Smooth muscle cell (in vitro differentiated cells): ENCODE measurements around the gene INHBB. TPM values are rescaled to one million over a fixed set of nuclear protein-coding genes. Genes with fewer than 3 reads are reported as not detected.

Source experiments
- DNase-seq: peaks from one replicate; lab custom pipeline; 2025; ENCODE audit not compliant: unreplicated experiment; lab: John Stamatoyannopoulos, UW
- H2AFZ ChIP-seq: fragments of 200-600 bp; sonication (generic); 2 replicates; pipeline ENCODE4 v1.6.0; 2016; ENCODE audit warnings: antibody characterized with exemption, low read depth, mild to moderate bottlenecking
- H3F3A ChIP-seq: fragments of 200-600 bp; sonication (generic); 2 replicates; pipeline ENCODE4 v1.6.0; 2017; ENCODE audit warnings: antibody characterized with exemption, low read depth
- H3K27ac ChIP-seq: fragments of 200-600 bp; sonication (generic); 2 replicates; pipeline ENCODE4 v1.5.1; 2016; ENCODE audit warnings: low read depth, mild to moderate bottlenecking
- H3K27me3 ChIP-seq: fragments of 200-600 bp; sonication (generic); 2 replicates; pipeline ENCODE4 v1.6.1; 2016; ENCODE audit warnings: low read depth, mild to moderate bottlenecking
- H3K36me3 ChIP-seq: fragments of 200-600 bp; sonication (generic); 2 replicates; pipeline ENCODE4 v1.5.1; 2016; ENCODE audit warnings: low read depth
- H3K4me1 ChIP-seq: fragments of 200-600 bp; sonication (generic); 2 replicates; pipeline ENCODE4 v1.5.1; 2016; ENCODE audit warnings: low read depth
- H3K4me2 ChIP-seq: fragments of 200-600 bp; sonication (generic); 2 replicates; pipeline ENCODE4 v1.6.0; 2016; ENCODE audit warnings: mild to moderate bottlenecking
- H3K4me3 ChIP-seq: fragments of 200-600 bp; sonication (generic); 2 replicates; pipeline ENCODE4 v1.5.1; 2016; ENCODE audit warnings: mild to moderate bottlenecking
- H3K79me2 ChIP-seq: fragments of 200-600 bp; sonication (generic); 2 replicates; pipeline ENCODE4 v1.6.0; 2016; ENCODE audit warnings: low read depth, mild to moderate bottlenecking
- H3K9ac ChIP-seq: fragments of 200-600 bp; sonication (generic); 2 replicates; pipeline ENCODE4 v1.6.0; 2016; ENCODE audit warnings: low read depth
- H3K9me3 ChIP-seq: fragments of 200-600 bp; sonication (generic); replicated peaks from 2 replicates; pipeline ENCODE4 v1.5.1; 2016; ENCODE audit warnings: low read depth
- H4K20me1 ChIP-seq: fragments of 200-600 bp; sonication (generic); 2 replicates; pipeline ENCODE4 v1.6.0; 2016; ENCODE audit warnings: low read depth
- CTCF ChIP-seq: fragments of 200-600 bp; sonication (generic); IDR thresholded peaks from 2 replicates; pipeline ENCODE4 v1.5.1; 2017; ENCODE audit warnings: borderline replicate concordance, mild to moderate bottlenecking, antibody characterized with exemption; ENCODE audit not compliant: insufficient read depth, poor library complexity, severe bottlenecking
- WGBS: methylation state at CpG from one replicate; pipeline ENCODE4 v1.1.7; 2016; ENCODE audit warnings: low lambda C conversion rate; 5-methylcytosine and 5-hydroxymethylcytosine counted together
- polyA plus RNA-seq: library from polyadenylated mRNA; unstranded; fragments of >200 nt; fragmentation: Nextera tagmentation; extraction: Ambion mirVana; gene quantifications from 2 replicates; pipeline ENCODE4 v1.2.1, GENCODE V29; 2016
- total RNA-seq: library from RNA; depleted of rRNA; stranded (reverse); fragments of >200 nt; gene quantifications from 2 replicates; pipeline ENCODE4 v1.2.3, GENCODE V29; 2014

Gene INHBB
- total and polyA plus RNA-seq, 2 experiments from 2014 or later = 0.06 to 0.09 TPM

GRCh38 chr2:120312860-120313694 is 32.9 kb upstream of the INHBB start:
- Histone ChIP-seq H3K27ac (no peak overlapping the region), H3K27me3 (no peaks in the 10 kb centered on the region), H3K9me3 (no peaks in the 10 kb centered on the region), H4K20me1 (no peaks in the 10 kb centered on the region), H3K4me1 (no peaks in the 10 kb centered on the region), H2AFZ (peak overlapping the region; percentile 82), H3K9ac (no peak overlapping the region), H3K4me3 (peak overlapping the region; percentile 52), H3K79me2 (no peaks in the 10 kb centered on the region), H3K4me2 (peak overlapping the region; percentile 93), H3F3A (peaks cover 3% of the 10 kb centered on the region), H3K36me3 (no peaks in the 10 kb centered on the region)
- peak; percentile 39 for DNase-seq
- 19% methylated on average over 38 of the region's 38 CpGs for WGBS
- TF ChIP-seq CTCF = peak; percentile 93

DNA sequence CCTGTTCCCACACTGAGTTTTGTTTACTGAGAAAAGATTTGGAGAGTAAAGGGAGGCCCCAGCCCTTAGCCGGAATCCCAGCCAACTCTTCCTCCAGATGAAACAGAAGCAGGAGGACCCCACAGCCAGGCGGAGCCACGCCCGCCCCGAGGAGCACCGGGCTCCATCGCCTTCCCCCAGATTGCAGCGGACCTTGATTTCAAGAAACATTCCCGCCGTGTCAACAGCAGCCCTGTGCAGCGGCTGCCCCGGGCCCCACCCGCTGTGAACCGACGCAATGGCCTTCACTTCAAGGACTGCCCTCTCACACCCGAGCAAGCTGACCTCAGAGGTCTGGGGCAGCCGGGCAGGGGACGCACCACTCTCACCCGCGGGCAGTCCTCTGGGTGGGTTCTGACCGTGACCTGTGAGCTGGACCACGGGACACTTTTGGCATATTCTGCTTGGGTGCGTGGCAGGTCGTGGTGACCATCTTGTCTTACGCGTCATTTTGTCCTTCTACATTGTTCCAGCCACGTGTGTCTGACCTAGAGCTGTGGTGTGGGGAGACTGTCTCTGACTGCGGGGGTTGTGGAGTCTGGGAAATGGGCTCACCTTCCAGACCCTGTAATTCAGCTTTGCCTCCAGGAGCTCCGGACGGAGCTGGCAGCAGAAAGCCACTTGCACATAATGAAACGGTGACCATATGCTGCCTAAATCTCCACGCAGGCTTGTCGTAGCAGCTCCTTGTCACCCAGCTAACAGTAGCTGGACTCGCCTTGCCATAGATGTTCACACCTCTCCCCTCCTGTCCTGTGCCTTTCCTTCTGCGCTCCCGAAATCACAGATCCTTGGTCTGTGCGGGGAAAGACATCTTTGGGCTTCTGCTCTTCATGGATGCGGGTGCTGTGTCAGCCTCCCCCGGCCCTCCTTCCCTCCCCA is 32.0 kb upstream of the INHBB start:
- Histone ChIP-seq H4K20me1 (no peaks in the 10 kb centered on the region), H3K9me3 (no peaks in the 10 kb centered on the region), H3K27me3 (no peaks in the 10 kb centered on the region), H3F3A (peaks cover 3% of the 10 kb centered on the region), H3K4me3 (peak overlapping the region; percentile 52), H3K4me2 (peak overlapping the region; percentile 93), H3K9ac (no peak overlapping the region), H3K27ac (no peak overlapping the region), H2AFZ (peak overlapping the region; percentile 82), H3K79me2 (no peaks in the 10 kb centered on the region), H3K4me1 (no peaks in the 10 kb centered on the region), H3K36me3 (no peaks in the 10 kb centered on the region)
- TF ChIP-seq CTCF = no peak
- WGBS = 87% methylated on average over 39 of the region's 39 CpGs
- DNase-seq = no peak

- no peaks in the 10 kb centered on the region for H4K20me1 ChIP-seq
- H3K27me3 ChIP-seq = no peaks in the 10 kb centered on the region
- H3K9ac ChIP-seq = no peak overlapping the region
- no peak overlapping the region for H2AFZ ChIP-seq
- H3K27ac ChIP-seq = no peak overlapping the region
- H3K9me3 ChIP-seq = no peaks in the 10 kb centered on the region
- 72% methylated on average over 19 of the region's 19 CpGs for WGBS
- no peak for TF ChIP-seq CTCF
- no peaks in the 10 kb centered on the region for H3K36me3 ChIP-seq
- H3K4me3 ChIP-seq = no peak overlapping the region
- peaks cover 3% of the 10 kb centered on the region for H3F3A ChIP-seq
- DNase-seq = no peak
- H3K79me2 ChIP-seq = no peaks in the 10 kb centered on the region
- H3K4me1 ChIP-seq = no peaks in the 10 kb centered on the region
- H3K4me2 ChIP-seq = no peak overlapping the region
These were observed 31.1 kb upstream of the INHBB start for GRCh38 chr2:120314690-120315366.
